NCI-H128 (cell line): ENCODE results near the gene ERBB4.

Experiments
- DNase-seq: peaks from one replicate; lab custom pipeline; 2025; ENCODE audit not compliant: unreplicated experiment; lab: John Stamatoyannopoulos, UW

The ERBB4 gene

GRCh38 chr2:211439011-211439410, 1099.6 kb downstream of the ERBB4 start:
- no peak for DNase-seq

GRCh38 chr2:211437396-211437795, 1101.2 kb downstream of the ERBB4 start:
- no peak for DNase-seq

GRCh38 chr2:211436182-211436581, 1102.4 kb downstream of the ERBB4 start:
- DNase-seq, result no peak

- no peak for DNase-seq
These were observed 1103.3 kb downstream of the ERBB4 start for GRCh38 chr2:211435331-211435730.

GRCh38 chr2:211434773-211435172, 1103.8 kb downstream of the ERBB4 start:
- no peak for DNase-seq

- DNase-seq, result no peak
These were observed 1109.2 kb downstream of the ERBB4 start for GRCh38 chr2:211429256-211429920.

- no peak for DNase-seq
These were observed 1112.4 kb downstream of the ERBB4 start for GRCh38 chr2:211426240-211426639.

GRCh38 chr2:211423018-211423417, 1115.6 kb downstream of the ERBB4 start:
- DNase-seq, result no peak

- DNase-seq, result no peak
These were observed 1121.1 kb downstream of the ERBB4 start for GRCh38 chr2:211417544-211417943.

- DNase-seq, result no peak
These were observed 1122.2 kb downstream of the ERBB4 start for GRCh38 chr2:211416373-211416772.

- DNase-seq, result no peak
These were observed 1124.9 kb downstream of the ERBB4 start for GRCh38 chr2:211413746-211414145.

- DNase-seq, result no peak
These were observed 1130.1 kb downstream of the ERBB4 start for GRCh38 chr2:211408483-211408891.

- no peak for DNase-seq
These were observed 1131.5 kb downstream of the ERBB4 start for GRCh38 chr2:211407076-211407475.

GRCh38 chr2:211405036-211405435, 1133.6 kb downstream of the ERBB4 start:
- no peak for DNase-seq

GRCh38 chr2:211404098-211404497, 1134.5 kb downstream of the ERBB4 start:
- no peak for DNase-seq

- no peak for DNase-seq
These were observed 1137.3 kb downstream of the ERBB4 start for GRCh38 chr2:211401328-211401727.

- DNase-seq, result no peak
These were observed 1140.8 kb downstream of the ERBB4 start for GRCh38 chr2:211397764-211398163.

GRCh38 chr2:211396815-211397214, 1141.8 kb downstream of the ERBB4 start:
- DNase-seq, result no peak

GRCh38 chr2:211391189-211391567, 1147.4 kb downstream of the ERBB4 start:
- no peak for DNase-seq

- DNase-seq, result no peak
These were observed 1147.9 kb downstream of the ERBB4 start for GRCh38 chr2:211390536-211391188.

- DNase-seq, result no peak
These were observed 1150.9 kb downstream of the ERBB4 start for GRCh38 chr2:211387734-211388133.

- no peak for DNase-seq
These were observed 1158.6 kb downstream of the ERBB4 start for GRCh38 chr2:211380041-211380440.

- DNase-seq, result no peak
These were observed 1162.2 kb downstream of the ERBB4 start for GRCh38 chr2:211376410-211376809.
